GM19468 (cell line): ENCODE data around the gene URB1.
"Not testable (repeated sequence)": the region's sequence is repeated elsewhere in the genome, so short reads cannot be mapped to it uniquely, and the experiment has no call there.

Source experiments
- ATAC-seq: cut with Tn5 transposase; IDR thresholded peaks from one replicate; pipeline ENCODE4 v1.9.1; 2021; ENCODE audit warnings: mild to moderate bottlenecking, moderate library complexity, moderate number of reproducible peaks; ENCODE audit not compliant: unreplicated experiment; ENCODE audit errors: extremely low read depth

The URB1 gene

DNA sequence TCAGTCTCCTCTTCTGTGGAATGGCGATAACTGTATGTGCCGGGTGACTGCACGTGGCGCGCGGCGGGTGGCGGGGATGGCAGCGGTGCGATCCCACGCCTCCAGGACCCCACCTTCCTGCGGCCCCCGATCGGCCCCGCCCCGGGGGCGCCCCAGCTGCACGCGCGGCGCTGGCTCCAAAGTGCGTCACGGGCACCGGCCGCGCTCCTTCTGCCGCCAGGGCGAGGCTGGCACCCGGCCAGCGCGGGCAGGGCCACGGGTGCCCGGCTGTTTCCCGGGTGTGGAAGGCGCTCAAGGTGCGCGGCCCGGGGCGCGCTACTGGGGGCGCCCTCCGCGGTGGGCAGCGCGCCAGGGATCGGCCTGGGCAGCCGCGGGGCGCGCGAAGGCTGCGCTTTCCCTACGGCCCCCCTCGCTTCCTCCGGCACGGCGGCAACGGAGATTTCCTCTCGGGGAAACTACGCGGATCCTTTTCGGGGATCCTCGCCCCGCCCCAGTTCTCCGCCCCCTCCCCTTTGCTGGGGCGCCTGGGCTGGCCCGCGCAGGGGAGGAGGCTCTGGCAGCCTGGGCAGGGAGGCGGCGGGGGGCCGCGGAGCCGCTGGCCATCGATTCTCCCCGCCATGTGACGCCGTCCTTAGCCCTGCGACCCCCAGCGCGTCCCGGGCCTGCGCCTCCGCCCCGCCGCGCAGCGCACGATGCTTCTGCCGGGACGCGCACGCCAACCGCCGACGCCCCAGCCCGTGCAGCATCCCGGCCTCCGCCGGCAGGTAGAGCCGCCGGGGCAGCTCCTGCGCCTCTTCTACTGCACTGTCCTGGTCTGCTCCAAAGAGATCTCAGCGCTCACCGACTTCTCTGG, 19.6 kb upstream of the URB1 start, which contains the start of gene EVA1C:
Gene EVA1C (plus strand): TSS at position 545 of the 853 bp plus-strand sequence. CDS start 148 bp downstream, at position 693.
- no peak for ATAC-seq

DNA sequence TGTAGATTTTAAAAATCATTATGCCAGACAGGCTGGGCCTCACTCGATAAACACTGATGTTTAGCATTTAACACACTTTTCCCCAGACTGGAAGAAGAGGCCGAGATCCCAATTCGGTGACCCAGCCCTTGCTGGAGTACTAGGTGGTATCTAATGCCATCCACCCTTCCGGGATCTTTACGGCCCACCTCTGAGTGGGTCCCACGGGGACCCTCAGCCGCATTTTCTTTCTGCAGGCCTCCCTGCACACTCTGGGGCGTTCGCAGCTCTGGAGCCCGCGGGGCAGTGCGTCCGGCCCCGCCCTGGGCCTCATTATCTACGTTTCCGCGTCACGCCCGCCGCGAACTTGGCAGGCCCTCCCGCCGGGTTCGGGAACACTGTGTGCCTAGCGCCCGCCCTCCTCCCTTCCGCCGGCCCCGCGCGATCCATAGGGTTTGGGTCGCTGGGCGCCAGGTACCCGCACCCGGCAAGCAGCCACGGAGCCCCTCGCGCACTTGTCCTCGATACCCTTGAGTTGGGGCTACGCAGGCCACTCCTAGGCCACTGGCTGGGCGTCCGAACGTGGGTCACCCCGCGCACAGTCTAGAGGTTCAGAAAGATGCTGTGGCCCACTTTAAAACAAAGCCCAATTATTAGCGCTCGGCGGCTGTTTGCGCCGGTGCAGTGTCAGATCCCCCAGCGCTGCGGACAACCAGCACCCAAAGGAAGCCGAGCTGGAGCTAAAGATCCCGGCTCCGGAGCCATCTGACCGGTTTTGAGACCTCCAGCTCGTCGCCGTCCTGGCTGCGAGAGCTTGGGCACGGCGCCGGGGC, 18.7 kb upstream of the URB1 start:
- no peak for ATAC-seq

DNA sequence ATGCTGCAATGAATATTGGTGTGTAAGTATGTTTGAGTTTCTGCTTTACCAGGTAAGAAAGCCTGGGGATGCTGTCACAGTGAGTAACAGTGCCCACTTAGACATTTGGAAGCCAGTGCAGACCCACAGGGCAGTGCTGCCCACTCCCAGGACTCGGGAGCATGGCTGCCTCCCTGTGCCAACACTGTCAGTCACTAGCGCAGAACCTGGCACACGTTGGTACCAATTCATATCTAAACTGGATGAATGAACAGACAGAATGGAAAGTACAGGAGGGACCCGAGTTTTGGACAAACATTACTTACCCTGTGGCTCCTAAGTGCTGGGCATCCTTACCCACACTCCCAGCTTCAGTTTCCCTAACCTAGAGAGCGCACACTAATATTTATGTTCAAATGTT, 18.1 kb upstream of the URB1 start:
- no peak for ATAC-seq

DNA sequence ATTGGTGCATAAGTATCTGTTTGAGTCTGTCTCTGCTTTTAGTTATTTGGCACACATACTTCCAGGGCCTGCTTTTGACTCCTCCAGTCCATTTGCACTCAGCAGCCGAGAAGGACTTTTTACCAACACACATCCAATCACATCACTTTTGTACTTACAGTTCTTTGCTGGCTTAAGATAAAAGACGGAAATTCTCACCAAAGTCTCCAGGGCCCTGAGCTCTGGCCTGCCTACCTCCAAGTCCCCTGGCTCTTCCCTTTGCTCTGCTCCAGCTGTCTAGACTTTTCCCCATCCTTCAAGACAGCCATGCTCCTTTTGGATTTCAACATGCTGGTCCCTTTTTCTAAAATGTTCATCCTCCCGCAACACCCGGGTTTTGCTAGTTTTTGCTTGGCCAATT, 17.5 kb upstream of the URB1 start:
- ATAC-seq: no peak

DNA sequence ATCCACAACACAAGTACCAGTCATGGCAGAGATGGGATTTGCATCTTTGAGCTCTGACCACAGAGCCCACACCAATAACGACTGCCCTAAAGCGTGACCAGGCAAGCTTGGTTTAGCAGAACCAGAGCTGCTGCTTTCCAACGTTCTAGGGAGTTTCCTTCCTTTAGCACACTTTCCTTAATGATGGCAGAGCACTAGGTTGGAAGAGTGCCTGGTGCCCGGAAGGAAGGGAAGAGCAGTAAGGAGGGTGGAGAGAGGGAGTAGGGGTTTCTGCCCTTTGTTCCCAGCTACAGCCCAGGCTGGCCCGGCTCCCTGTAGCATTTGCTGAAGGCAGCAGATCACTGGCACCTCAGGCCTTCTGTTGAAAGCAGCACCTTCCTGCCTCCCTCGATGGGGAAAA, 13.6 kb upstream of the URB1 start:
- no peak for ATAC-seq

DNA sequence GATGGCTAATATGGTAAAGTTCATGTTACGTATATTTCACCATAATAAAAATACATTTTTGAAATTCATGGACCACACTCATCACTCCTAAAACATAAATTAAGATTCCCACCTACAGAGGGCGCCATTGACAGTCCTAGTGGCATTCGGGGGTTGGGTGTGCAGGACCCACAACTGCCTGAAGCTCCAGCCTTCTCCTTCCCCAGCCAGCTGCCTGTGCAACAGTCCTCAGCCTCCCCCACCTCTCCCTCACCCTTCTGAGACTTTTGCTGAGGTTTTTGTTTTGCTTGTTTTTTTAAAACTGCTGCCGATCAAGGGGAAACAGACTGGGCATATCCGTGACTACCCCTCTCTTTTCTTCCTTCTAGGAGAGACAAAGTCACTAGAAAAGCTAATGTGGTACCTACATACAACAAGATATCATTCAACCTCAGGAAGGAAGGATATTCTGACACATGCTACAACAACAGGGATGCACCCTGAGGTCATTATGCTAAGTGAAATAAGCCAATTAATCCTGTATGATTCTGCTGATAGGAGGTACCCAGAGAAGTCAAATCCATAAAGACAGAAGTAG, 10.5 kb upstream of the URB1 start:
- ATAC-seq: no peak

DNA sequence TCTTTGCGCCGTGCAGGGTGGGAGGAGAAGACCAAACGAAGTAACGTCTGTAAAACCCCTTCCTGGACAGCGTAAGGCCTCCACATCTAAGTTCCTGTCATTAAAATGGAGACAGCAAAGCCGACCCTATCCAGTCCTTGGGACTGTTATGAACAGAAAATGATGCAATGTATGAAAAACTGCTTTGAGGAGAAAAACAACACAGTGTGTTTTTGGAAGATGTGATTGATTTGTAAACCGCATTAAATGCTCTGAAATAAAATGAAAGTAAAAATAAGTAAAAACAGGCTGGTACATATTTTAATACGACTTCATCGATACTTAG, 827 bp upstream of the URB1 start:
- ATAC-seq: no peak

DNA sequence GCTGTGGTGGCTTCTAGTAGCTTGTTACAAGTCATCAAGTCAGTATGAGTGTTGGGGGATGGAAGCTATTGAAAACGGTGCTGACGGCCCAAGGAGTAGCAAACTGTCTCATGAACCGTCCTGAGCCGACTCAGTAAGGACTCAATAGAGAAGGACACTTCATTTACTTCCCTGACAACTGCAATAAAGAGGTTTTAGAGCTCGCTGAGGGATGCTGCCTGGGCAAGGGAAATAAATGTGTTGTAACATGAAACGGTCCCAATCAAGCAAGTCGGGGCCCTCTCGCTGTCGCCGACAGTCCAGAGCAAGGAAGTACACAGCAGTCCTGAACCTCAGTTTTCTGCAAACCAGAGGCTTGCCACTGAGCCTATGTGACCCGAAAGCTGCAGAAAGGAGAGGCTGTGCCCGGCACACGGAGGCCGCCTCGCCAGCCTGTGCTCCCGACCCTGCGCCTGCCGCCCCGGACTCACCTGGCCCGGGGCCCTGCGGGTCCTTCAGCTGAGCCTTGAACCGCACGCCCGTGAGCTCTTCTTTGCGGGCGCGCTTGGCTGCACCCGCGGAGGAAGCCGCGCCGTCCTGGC, 423 bp downstream of the URB1 start:
- ATAC-seq: no peak

DNA sequence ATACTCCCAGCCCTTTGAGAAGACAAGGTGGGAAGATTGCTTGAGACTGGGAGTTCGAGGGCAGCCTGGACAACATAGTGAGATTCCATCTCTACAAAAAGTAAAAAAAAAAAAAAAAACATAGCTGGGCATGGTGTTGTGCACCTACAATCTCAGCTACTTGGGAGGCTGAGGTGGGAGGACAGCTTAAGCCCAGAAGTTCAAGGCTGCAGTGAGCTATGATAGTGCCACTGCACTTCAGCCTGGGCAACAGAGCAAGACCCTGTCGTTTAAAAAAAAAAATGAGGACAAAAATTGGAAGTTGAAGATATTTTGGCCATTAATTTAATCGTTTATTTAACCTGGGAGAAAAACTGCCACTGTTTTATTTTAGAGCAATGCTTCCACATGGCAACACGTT, 1.1 kb downstream of the URB1 start:
- no peak for ATAC-seq

DNA sequence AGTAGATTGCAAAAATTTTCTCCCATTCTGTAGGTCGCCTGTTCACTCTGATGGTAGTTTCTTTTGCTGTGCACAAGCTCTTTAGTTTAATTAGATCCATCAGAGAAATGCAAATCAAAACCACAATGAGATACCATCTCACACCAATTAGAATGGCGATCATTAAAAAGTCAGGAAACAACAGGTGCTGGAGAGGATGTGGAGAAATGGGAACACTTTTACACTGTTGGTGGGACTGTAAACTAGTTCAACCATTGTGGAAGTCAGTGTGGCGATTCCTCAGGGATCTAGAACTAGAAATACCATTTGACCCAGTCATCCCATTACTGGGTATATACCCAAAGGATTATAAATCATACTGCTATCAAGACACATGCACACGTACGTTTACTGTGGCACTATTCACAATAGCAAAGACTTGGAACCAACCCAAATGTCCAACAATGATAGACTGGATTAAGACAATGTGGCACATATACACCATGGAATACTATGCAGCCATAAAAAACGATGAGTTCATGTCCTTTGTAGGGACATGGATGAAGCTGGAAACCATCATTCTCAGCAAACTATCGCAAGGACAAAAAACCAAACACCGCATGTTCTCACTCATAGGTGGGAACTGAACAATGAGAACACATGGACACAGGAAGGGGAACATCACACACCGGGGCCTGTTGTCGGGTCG, 2.1 kb downstream of the URB1 start:
- ATAC-seq: not testable (repeated sequence)

DNA sequence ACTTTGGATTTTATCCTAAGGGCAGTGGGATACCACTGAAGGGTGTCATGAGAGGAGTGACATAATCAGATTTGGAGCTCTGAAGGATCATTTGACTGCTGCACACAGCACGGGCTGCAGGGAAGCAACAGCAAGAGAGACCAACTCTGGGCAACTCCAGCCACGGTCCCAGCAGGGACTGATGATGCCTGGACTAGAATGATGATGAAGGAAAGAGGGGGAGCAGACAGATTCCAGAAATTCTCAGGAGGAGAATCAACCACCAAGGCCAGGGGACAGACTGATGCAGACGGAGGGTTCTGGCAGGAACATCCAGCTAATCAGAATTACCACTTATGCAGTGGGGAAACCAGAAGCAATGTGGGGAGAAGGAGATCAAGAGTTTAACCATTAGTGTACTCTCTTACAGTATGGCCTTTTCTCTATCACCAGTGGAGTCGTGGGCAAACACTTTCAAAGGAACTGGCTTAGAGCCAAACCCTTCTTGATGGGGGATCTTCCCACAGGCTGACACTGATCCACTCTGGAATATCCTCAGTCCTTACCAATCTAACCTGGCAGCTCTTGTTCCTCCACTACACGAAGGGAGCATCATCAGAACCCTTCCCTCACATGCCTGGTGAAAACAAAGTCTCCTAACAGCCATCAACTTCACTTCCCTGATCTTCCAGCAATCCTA, 3.3 kb downstream of the URB1 start:
- no peak for ATAC-seq

DNA sequence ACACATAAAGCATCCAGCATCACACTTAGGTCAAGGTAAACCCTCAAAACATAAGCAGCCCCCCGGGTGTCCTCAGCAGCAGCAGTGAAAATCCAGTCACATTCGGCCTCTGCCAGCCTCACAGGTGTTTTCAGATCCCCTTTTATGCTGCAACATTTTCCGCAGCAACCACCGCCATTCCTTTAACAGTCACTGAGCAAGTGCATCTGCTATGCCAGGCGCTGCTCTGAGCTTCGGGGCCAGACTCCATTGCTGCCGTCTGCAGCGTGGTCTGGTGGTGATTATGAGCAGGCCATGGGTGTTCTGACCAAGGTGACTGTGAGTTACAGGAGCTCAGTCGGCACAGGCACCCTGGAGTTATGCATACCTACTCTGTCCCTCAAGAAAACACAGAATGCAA, 4.5 kb downstream of the URB1 start:
- no peak for ATAC-seq

DNA sequence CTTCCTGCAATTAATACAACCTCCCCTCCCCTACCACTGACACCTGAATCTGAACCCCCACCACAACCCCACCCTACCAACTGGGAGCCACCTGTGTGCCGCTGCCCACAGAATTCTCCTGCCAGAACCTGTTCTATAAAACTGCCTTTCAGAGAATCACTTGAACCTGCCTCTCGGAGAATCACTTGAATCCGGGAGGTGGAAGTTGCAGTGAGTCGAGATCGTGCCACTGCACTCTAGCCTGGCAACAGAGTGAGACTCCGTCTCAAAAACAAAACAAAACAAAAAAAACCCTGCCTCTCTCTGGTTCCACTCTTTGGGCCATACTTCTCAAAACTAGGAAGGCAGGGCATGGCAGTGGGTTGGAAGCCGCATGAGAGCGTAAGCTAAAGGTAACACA, 5.7 kb downstream of the URB1 start:
- ATAC-seq: no peak

DNA sequence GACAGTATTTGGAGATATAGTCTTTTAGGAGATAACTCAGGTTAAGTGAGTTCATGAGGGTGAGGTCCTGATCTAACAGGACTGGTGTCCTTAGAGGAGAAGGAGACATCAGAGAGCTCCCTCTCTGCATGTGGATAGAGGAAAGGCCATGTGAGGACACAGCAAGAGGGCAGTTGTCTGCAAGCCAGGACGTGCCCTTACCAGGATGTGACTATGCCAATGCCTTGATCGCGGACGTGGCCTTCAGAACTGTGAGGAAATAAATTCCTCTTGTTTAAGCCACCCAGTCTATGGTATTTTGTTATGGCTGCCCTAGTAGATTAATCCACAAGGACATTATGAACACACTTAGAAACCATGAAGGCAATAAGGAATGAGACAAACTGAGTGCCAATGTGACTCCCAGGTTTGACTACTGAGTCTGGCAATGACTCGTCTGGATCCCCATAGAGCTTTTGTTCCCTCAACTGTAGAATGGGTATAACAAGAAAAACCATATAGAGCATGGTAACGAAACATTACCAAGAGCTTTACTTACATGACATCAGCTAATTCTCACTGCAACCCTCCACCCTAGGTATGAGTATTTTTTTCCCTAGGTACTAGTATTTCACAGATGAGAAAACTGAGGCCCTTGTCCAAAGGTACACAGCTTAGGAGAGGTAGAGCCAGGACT, 6.5 kb downstream of the URB1 start:
- no peak for ATAC-seq

DNA sequence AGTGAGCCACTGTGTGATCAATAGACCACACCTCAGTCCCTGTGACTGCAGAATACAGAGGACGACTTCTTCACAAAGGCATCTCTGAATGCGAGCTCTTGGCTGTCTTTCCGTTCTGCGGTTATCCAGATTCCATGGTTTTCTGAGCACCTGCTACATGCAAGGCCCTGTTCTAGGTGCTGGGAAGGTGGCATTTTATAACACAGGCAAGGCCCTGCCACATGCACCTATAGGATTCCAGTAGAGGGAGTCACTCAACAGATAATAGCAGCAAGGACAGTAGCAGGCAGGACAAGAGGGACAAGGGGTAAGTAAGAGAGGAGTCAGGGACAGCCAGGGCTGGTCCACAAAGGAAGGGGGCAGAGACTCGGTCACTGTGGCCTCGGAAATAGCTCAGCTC, 9.0 kb downstream of the URB1 start:
- no peak for ATAC-seq

DNA sequence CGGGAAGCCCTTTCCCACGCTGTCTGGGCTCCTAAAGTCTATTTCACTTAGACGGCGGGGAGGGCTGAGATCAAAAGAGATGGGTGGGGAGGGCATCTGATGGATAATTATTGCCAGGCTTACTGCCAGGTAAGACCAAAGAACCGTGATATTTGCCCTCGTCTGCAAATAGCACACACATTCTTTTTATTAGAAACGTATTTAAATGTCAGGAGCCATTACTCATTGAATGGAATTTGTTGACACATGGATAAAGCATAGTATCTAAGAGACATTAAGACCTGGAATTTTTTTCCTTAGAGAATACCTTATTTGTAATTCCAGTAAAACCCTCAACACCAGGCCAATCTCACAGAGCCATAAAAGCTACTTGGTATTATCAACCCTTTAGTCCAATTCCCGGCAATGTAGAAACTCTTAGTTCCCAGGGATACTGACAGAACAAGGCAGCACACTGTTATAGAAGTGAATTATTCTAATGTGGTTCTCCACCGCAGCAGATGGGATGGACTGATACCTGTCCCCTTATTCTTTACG, 10.6 kb downstream of the URB1 start:
- no peak for ATAC-seq

DNA sequence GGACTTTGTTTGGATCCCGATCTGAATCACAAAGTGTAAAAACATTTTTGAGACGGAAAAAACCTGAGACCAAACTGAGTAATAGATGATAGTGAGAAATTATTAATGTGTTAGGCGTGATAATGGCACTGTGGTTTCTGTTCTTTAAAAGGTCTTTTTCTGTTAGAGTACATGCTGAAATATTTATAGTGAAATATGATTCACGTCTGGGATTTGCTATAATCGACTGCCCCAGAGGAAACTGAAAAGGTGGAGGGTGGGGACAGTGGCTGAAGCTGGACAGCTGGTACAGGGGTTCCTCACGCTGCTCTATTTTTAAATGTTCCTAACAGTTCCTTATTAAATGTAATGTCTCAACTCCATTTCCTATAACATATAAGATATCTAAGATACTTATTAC, 11.2 kb downstream of the URB1 start:
- no peak for ATAC-seq

DNA sequence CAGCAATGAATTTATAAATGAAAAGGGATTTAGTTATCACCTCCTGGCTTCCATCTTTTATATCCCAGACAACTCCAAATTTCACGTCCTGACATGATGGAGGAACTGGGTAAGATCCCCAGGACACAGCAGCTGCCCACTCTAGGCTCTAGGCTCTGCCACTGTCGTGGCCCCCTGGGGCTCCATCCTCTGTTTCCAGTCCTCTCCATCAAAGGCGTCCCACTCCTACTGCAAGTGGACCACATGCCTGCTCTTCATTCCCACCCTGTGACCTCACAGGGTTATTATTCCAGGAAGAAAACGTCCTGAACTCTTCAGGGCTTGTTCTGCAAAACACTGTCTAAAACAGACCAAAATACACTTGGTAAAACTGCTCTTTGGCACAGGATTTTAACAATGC, 11.9 kb downstream of the URB1 start:
- ATAC-seq: no peak

DNA sequence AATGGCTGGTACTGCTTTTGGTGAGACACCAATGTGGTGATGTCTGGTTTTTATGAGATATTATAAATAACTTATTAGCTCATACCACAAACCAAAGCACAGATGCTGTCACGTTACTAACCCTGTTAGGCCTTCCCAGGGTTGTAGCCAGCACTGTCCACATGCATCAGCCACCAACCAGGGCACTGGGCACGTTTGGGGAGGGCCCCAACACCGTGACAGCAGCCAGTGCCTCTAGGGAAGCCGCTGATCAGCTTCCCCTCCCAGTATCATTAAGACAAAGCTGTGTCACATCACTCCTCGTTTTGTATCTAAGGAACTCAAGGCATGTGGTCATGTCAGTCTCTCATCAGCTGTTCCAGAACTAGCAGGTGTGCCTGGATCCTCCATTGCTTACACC, 13.9 kb downstream of the URB1 start:
- no peak for ATAC-seq
